Endothelial cell of umbilical vein (primary cell): ENCODE results near the gene HMGXB3.

Experiments
- GATA2 ChIP-seq: IDR thresholded peaks from 2 replicates; pipeline ENCODE4 v1.7.0; 2011; ENCODE audit warnings: low read depth, mild to moderate bottlenecking, moderate library complexity, mixed read lengths, low read length; ENCODE audit not compliant: insufficient read length, insufficient read depth
- JUN ChIP-seq: IDR thresholded peaks from 2 replicates; pipeline ENCODE4 v1.6.1; 2011; ENCODE audit warnings: borderline replicate concordance, low read depth; ENCODE audit not compliant: insufficient read length, insufficient read depth
- POLR2A ChIP-seq: IDR thresholded peaks from 2 replicates; pipeline ENCODE4 v1.6.1; 2012; ENCODE audit warnings: low read depth, mild to moderate bottlenecking, control low read depth, low read length

- TF ChIP-seq POLR2A (no peak), GATA2 (no peak), JUN (no peak)
Observed at GRCh38 chr5:150065346-150065745, 64.8 kb downstream of the HMGXB3 start.
